ENCODE data around the gene KAT14.
"Not testable (repeated sequence)": the region's sequence is repeated elsewhere in the genome, so short reads cannot be mapped to it uniquely, and the experiment has no call there.

- TF ChIP-seq EP300, CTCF (IDR thresholded peaks at IDR 0.05): not testable (repeated sequence)
These were observed 49.4 kb upstream of the KAT14 start for GRCh38 chr20:18088298-18088697.

Measured in tibial nerve (tissue), 4 donors.